ENCODE data around the gene SRCIN1. TPM values are rescaled to one million over a fixed set of nuclear protein-coding genes. Genes with fewer than 3 reads are reported as not detected.

SRCIN1 gene
- total RNA-seq, 4 donors from 2014 or later = 0.09 to 1.7 (median 1.3) TPM

- Histone ChIP-seq H3K27ac (no peak overlapping the region), H3K36me3 (no peaks in the 10 kb centered on the region), H3K27me3 (peaks cover 24 to 100% (median 47%) of the 10 kb centered on the region in 4 donors), H3K9me3 (no peaks in the 10 kb centered on the region), H3K4me3 (no peak overlapping the region), H3K4me1 (peaks cover 4 to 24% (median 9%) of the 10 kb centered on the region in 3 donors)
- 37 to 44% methylated on average over 5 to 6 of the region's 10 CpGs for WGBS, 2 donors
- intact Hi-C loops (cut with DNase I) = no loop called here
- no peak for DNase-seq
- TF ChIP-seq CTCF (IDR thresholded peaks at IDR 0.05) = no peak
- no peak for TF ChIP-seq POLR2A (IDR thresholded peaks at IDR 0.05)
These were observed 39.7 kb downstream of the SRCIN1 start for GRCh38 chr17:38565853-38566665.

- intact Hi-C loops (cut with DNase I) = no loop called here
- peaks cover 30 to 100% (median 56%) of the 10 kb centered on the region in 4 donors for H3K27me3 ChIP-seq
- no peaks in the 10 kb centered on the region for H3K36me3 ChIP-seq
- H3K4me3 ChIP-seq = no peak overlapping the region
- DNase-seq = no peak
- WGBS, 2 donors = 8 to 24% methylated on average over 3 to 4 of the region's 6 CpGs
- peaks cover 7 to 33% (median 13%) of the 10 kb centered on the region in 3 donors for H3K4me1 ChIP-seq
- H3K27ac ChIP-seq = no peak overlapping the region
- H3K9me3 ChIP-seq = no peaks in the 10 kb centered on the region
- TF ChIP-seq CTCF (IDR thresholded peaks at IDR 0.05) (no peak), POLR2A (IDR thresholded peaks at IDR 0.05) (no peak)
These were observed 40.9 kb downstream of the SRCIN1 start for GRCh38 chr17:38564869-38565268.

GRCh38 chr17:38564254-38564837 lies 41.4 kb downstream of the SRCIN1 start:
- H3K27me3 ChIP-seq = peaks cover 30 to 100% (median 56%) of the 10 kb centered on the region in 4 donors
- no peak overlapping the region for H3K27ac ChIP-seq
- 30 to 33% methylated on average over 3 to 7 of the region's 14 CpGs for WGBS, 2 donors
- no peaks in the 10 kb centered on the region for H3K9me3 ChIP-seq
- no peak for DNase-seq
- TF ChIP-seq POLR2A (IDR thresholded peaks at IDR 0.05) (no peak), CTCF (IDR thresholded peaks at IDR 0.05) (no peak)
- peaks cover 11 to 38% (median 18%) of the 10 kb centered on the region in 3 donors for H3K4me1 ChIP-seq
- no peak overlapping the region for H3K4me3 ChIP-seq
- intact Hi-C loops (cut with DNase I) = no loop called here
- H3K36me3 ChIP-seq = no peaks in the 10 kb centered on the region

DNA sequence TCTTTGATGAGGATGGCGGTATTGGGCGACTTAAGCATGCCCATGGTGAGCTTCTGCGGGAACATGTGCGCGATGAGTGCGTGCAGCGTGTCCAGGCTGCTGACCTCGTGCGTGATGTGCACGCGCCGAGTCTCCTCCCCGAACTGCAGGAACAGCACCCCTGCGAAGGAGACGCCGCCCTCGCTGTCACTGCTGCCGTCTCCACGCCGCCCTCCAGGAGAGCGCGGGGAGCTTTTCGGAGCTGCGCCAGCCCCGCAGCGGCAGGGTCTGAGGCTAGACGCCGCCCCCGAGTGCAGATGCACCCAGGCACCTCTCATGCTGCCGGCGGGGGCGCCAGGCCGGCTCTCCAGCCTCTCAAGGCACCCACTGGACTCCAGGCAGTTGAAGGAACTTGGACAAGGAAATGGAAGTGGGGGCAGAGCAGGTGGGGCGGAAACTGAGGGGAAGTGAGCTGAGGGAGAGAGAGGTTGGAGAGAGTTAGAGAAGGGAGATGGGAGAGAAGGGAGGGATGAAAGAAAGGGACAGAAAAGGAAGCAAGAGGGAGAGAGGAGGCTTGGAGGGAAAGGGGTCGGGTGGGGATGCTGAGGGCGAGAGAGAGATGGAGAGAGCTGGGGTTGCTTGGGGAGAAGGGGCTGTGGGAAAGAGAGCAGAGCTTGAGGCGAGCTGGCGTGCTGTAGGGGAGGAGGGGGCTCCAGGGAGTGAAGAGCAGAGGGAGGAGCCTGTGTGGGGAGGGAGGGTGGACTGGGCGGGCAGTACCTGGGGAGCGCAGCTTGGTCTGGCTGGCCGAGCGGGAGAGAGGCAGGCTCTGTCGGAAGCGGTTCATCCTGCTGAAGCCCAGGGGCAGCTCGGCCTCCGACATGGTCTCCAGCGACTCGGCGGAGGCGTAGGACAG lies 42.1 kb downstream of the SRCIN1 start:
- Histone ChIP-seq H3K9me3 (no peaks in the 10 kb centered on the region), H3K27me3 (peaks cover 30 to 100% (median 56%) of the 10 kb centered on the region in 4 donors), H3K4me1 (peaks cover 18 to 46% (median 24%) of the 10 kb centered on the region in 3 donors), H3K27ac (no peak overlapping the region), H3K36me3 (no peaks in the 10 kb centered on the region), H3K4me3 (no peak overlapping the region)
- no peak for DNase-seq
- intact Hi-C loops (cut with DNase I) = no loop called here
- 5 to 20% methylated on average over 15 to 20 of the region's 50 CpGs for WGBS, 2 donors
- TF ChIP-seq CTCF (IDR thresholded peaks at IDR 0.05) (no peak), POLR2A (IDR thresholded peaks at IDR 0.05) (no peak)
